ENCODE measurements around the gene UNC93B1.

DNA sequence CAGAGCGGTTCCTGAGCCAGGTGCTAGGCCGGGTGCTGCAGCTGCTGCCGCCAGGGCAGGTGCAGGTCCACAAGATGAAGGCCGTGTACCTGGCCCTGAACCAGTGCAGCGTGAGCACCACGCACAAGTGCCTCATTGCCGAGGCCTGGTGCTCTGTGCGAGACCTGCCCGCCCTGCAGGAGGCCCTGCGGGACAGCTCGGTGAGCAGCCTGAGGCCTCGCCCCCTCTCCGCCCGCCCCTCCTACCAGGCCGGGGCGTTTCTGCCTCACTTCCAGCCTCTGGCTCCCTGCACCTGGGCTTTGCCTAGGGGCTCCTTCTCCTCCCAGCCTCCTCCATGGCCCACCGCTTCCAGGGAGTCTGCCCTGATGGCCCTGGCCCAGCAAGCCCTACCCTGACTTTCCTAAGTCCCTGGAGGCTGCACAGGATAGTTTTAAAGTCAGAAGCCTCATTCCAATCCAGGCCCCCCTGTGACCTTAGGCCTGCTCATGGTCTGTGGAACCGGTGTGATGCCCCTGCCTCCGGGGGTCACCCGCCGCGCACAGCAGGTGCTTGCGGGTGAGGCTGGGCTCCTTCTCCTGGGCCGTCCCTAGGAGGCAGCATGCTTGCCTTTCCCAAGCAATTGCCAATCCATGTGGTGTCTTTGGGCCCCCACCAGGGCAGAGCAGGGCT, 40.4 kb upstream of the UNC93B1 start:
- TF ChIP-seq, protein P1, sequence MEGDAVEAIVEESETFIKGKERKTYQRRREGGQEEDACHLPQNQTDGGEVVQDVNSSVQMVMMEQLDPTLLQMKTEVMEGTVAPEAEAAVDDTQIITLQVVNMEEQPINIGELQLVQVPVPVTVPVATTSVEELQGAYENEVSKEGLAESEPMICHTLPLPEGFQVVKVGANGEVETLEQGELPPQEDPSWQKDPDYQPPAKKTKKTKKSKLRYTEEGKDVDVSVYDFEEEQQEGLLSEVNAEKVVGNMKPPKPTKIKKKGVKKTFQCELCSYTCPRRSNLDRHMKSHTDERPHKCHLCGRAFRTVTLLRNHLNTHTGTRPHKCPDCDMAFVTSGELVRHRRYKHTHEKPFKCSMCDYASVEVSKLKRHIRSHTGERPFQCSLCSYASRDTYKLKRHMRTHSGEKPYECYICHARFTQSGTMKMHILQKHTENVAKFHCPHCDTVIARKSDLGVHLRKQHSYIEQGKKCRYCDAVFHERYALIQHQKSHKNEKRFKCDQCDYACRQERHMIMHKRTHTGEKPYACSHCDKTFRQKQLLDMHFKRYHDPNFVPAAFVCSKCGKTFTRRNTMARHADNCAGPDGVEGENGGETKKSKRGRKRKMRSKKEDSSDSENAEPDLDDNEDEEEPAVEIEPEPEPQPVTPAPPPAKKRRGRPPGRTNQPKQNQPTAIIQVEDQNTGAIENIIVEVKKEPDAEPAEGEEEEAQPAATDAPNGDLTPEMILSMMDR (IDR thresholded peaks at IDR 0.05): no peak
- TF ChIP-seq POLR2A (IDR thresholded peaks at IDR 0.05) (no peak), EP300 (IDR thresholded peaks at IDR 0.05) (no peak)
